Bronchial epithelial cell (primary cell): Measurements from ENCODE around the gene PSMD1. TPM values are rescaled to one million over a fixed set of nuclear protein-coding genes. Genes with fewer than 3 reads are reported as not detected.

ENCODE experiments used
- DNase-seq: peaks from one replicate; pipeline ENCODE4 v3.0.0-alpha.2; 2010; ENCODE audit warnings: low read depth
- FAIRE-seq: peaks from 2 replicates; lab custom pipeline; 2011; peaks lifted over from hg19 to GRCh38; lab: Jason Lieb, UNC
- H3K27me3 ChIP-seq: 2 replicates; pipeline ENCODE4 v1.5.1; 2011; ENCODE audit warnings: low read length; ENCODE audit not compliant: control insufficient read depth, insufficient read depth
- H3K36me3 ChIP-seq: 2 replicates; pipeline ENCODE4 v1.5.1; 2011; ENCODE audit warnings: low read length; ENCODE audit not compliant: control insufficient read depth, insufficient read depth
- H3K4me3 ChIP-seq: 2 replicates; pipeline ENCODE4 v1.5.1; 2011; ENCODE audit warnings: mild to moderate bottlenecking, low read depth, low read length, control low read depth
- total RNA-seq: library from RNA; depleted of rRNA; stranded (reverse); fragments of >200 nt; gene quantifications from 2 replicates; pipeline ENCODE4 v1.2.1, GENCODE V29; 2014
- TF ChIP-seq, protein P1 (sequence below): IDR thresholded peaks from 2 replicates; pipeline ENCODE4 v1.5.1; 2011; ENCODE audit warnings: mild to moderate bottlenecking, moderate library complexity, low read length, control low read depth, inconsistent platforms; ENCODE audit not compliant: insufficient read depth, severe bottlenecking

Gene PSMD1
- total RNA-seq, 1 donor from 2014 or later = 69.5 TPM

- TF ChIP-seq, protein P1, sequence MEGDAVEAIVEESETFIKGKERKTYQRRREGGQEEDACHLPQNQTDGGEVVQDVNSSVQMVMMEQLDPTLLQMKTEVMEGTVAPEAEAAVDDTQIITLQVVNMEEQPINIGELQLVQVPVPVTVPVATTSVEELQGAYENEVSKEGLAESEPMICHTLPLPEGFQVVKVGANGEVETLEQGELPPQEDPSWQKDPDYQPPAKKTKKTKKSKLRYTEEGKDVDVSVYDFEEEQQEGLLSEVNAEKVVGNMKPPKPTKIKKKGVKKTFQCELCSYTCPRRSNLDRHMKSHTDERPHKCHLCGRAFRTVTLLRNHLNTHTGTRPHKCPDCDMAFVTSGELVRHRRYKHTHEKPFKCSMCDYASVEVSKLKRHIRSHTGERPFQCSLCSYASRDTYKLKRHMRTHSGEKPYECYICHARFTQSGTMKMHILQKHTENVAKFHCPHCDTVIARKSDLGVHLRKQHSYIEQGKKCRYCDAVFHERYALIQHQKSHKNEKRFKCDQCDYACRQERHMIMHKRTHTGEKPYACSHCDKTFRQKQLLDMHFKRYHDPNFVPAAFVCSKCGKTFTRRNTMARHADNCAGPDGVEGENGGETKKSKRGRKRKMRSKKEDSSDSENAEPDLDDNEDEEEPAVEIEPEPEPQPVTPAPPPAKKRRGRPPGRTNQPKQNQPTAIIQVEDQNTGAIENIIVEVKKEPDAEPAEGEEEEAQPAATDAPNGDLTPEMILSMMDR = no peak
- no peak for DNase-seq
These were observed 15.5 kb upstream of the PSMD1 start for GRCh38 chr2:231041061-231041689.

GRCh38 chr2:231043796-231044195, 12.9 kb upstream of the PSMD1 start:
- H3K36me3 ChIP-seq = no peaks in the 10 kb centered on the region
- TF ChIP-seq, protein P1 = no peak
- H3K27me3 ChIP-seq = peaks cover 12% of the 10 kb centered on the region
- DNase-seq (no peak), FAIRE-seq (no peak)
- H3K4me3 ChIP-seq = no peak overlapping the region

More at GRCh38 chr2:231041061-231041689, 15.5 kb upstream of the PSMD1 start:
- no peak for FAIRE-seq
- Histone ChIP-seq H3K27me3 (peaks cover 20% of the 10 kb centered on the region), H3K4me3 (no peak overlapping the region), H3K36me3 (no peaks in the 10 kb centered on the region)

DNA sequence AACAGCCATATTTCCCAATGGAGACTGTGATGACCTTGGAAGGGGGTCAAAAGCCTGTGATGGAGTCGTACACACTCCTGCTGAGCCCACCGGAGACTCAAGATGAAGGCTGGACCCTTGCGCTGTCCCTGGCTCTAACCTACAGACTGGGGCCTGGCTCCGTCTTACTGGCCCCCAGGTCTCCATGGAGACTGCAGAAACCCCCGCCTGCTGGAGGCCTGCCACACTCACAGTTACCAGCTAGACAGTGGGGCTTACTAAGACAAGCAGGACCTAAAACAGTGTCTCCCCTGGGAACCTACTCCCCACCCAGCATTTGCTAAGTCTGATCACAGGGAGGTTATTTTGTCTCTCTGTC, 9.8 kb upstream of the PSMD1 start:
- no peak overlapping the region for H3K4me3 ChIP-seq
- TF ChIP-seq, protein P1 = no peak
- H3K36me3 ChIP-seq = no peaks in the 10 kb centered on the region
- no peak for DNase-seq
- H3K27me3 ChIP-seq = peaks cover 4% of the 10 kb centered on the region
- FAIRE-seq = no peak

DNA sequence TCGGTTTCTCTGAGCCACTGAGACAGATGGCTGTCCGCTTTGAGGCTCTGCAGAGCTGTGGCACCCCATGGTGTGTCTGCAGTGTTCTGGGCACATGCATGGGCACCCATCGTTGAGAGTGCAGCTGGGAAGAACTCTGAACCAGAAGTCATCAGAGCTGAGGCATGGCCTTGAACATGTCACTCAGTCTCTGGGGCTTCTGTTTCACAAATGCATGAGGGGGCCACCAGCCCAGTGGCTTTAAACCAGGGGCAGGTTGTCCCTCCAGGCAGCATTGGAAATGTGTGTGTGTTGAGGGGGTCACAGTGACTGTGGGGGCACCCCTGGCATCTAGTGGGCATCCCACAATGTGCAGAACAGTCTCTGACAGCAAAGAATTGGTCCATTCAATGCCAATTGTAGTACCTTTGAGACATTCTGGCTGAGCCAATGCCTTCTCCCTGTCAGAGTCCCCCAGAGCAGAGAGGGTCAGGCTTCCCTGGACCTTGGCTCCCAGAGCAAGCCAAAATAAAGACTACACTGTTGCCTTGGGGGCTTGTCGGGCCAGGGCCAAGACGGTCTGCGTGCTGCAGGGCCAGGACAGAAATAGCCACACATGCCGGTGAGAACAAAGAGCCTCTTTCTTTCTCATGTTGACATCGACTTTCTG, 9.3 kb upstream of the PSMD1 start:
- DNase-seq (no peak), FAIRE-seq (no peak)

DNA sequence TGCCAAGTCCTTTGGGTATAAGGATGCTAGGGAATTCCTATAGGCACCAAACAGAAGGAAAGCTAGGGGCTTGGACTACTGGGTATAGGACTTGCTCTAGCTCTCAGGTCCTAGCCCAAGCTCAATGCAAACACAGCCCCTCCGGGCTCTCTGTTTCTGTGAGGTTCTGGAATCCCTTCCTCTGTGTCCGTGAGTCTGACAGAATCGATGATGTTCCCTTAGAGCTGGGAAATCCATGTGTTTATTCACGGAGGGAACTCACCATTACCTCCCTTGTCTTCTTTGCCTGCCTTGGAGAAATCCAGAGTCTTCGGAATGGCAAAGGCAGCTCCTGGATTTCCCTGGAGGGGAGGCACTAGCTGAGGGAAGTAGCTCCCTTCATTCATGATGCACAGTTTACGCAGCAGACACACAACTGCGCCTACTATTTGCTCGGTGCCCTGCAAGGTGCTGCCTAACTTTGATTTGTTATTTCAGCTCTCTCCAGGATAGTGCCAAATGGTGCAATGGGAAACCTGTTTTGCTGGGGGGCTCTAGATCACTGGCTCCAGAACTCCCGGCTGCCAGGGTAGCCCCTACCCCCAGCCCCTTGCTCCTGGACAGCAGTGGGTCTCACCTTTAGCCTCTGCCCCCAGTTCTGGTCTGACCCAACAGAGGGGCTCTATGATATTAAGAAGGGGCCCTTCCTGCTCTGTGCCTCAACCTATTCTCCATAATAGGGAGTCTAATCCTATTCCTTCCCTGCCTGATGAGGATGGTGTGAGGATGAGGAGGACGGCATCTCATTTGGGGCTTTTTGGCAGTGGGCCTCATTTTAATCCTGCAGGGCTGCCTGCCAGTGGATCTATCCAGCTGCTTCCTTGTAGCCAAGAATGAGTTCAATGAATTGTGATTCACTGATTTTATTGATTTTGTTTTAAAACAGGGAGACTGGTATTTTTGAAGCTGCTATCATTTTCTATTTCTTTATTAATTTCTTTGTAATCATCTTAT, 8.4 kb upstream of the PSMD1 start:
- no peak overlapping the region for H3K4me3 ChIP-seq
- peaks cover 4% of the 10 kb centered on the region for H3K27me3 ChIP-seq
- H3K36me3 ChIP-seq = no peaks in the 10 kb centered on the region
- no peak for FAIRE-seq
- TF ChIP-seq, protein P1 = no peak
- no peak for DNase-seq

More for the DNA sequence above, 9.3 kb upstream of the PSMD1 start:
- TF ChIP-seq, protein P1 = no peak
- Histone ChIP-seq H3K4me3 (no peak overlapping the region), H3K36me3 (no peaks in the 10 kb centered on the region), H3K27me3 (peaks cover 4% of the 10 kb centered on the region)
